EL (cell line): ENCODE data around the gene RIPK4.

ENCODE experiments used
- DNase-seq: peaks from one replicate; pipeline ENCODE4 v3.0.0-alpha.2; 2016

RIPK4 gene

GRCh38 chr21:41766883-41767605 is at the start of gene RIPK4:
RIPK4 (minus strand) TSS chr21:41767052; CDS start chr21:41767041, 11 bp downstream.
- DNase-seq, result peak; percentile 47

GRCh38 chr21:41815652-41816582 is 49.1 kb upstream of the RIPK4 start:
- no peak for DNase-seq

- no peak for DNase-seq
These were observed 46.4 kb upstream of the RIPK4 start for GRCh38 chr21:41813226-41813625.

DNA sequence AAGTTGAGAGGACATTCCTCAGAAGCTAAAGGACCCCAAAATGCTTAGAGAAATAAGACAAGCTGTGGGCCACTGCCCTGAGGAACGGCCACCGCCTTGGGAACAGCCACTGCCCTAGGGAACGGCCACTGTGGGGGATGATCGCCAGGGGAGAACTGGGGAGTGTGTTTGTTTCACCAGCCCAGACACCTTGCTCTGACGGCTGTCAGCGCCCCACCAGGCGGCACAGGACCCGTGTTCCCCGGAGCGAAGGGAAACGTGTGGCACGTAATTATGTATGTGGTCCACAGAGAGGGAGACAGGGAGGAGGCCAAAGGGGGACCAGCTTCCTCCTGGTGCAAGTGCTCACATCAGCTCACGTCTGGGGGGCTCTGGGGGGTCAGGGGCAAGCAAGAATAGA is 45.8 kb upstream of the RIPK4 start:
- DNase-seq, result no peak

DNA sequence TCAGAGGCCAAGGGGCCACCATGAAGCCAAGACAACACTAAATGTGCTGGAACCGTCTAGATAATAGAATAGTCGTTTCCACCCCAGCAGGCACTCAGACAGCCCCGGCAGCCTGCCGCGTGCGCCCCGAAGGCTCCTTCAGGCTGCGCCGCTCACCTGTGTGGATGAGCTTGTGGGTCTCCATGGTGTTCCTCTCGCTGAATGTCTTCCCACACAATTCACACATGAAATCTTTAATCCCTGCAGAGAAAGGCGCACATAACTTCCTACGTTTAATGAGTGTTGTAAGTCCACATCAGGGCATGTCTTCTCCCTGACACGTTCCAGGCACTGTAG is 43.7 kb upstream of the RIPK4 start:
- DNase-seq, result no peak

GRCh38 chr21:41809891-41810596 is 43.2 kb upstream of the RIPK4 start:
- no peak for DNase-seq

DNA sequence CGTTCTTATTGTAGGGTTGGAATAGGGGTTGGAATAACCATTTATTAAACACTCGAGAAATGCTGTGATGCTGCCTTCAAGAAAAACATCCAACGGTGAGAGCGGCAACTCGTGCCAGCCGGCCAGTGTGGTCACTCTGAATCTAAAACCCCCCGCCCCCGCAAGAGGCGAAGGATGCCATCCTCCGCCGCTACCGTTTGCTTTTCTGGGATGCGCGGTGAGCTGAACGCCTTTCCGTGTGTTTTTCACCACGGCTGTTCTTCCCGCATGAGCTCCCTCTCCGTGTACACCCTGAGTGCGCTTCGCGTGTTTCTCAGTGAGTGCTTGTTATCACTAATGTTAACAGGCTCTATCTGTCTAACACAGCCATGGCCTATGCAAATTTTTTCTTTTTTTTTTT is 42.0 kb upstream of the RIPK4 start:
- no peak for DNase-seq

- DNase-seq, result no peak
These were observed 41.2 kb upstream of the RIPK4 start for GRCh38 chr21:41808094-41808493.

- DNase-seq, result no peak
These were observed 39.9 kb upstream of the RIPK4 start for GRCh38 chr21:41806773-41807172.

- no peak for DNase-seq
These were observed 38.8 kb upstream of the RIPK4 start for GRCh38 chr21:41805643-41806042.

DNA sequence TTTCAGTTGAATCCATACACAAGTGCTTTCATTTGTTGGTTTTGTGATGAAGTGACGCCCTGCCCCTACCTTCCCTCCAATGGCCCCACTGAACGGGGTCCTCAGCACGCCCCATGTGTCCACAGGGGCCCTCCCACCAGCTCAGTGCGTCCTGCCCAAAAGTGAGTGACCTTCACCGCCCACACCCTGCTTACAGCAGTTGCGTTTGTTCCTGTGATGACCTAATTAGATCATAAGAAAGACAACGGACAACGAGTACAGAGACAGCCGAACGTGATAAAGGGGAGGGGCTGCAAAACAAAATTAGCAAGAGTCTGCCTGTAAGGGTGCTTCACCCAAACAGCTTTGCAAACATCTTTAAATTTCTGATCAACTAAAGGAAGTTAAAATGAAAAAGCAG is 38.2 kb upstream of the RIPK4 start:
- DNase-seq, result no peak

DNA sequence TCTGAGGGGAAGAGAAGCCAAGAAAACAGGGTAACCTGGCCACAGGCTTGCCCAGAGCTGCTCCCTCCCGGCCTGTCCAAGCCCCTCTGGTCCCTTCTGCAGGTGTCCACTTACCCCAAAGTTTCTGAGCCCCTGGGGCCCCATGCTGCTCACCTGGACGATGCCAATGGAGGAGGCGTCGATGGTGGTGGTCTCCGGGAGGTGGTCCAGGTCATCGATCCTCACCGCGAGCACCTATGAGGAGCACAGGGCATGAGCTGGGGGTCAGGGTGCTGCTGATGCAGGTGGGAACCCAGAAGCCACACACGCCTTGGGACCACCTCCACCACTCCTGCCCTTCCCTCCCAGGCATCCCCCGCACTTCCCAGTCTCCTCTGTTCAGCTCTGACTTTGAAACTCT is 37.5 kb upstream of the RIPK4 start:
- no peak for DNase-seq

- no peak for DNase-seq
These were observed 36.5 kb upstream of the RIPK4 start for GRCh38 chr21:41803316-41803715.

DNA sequence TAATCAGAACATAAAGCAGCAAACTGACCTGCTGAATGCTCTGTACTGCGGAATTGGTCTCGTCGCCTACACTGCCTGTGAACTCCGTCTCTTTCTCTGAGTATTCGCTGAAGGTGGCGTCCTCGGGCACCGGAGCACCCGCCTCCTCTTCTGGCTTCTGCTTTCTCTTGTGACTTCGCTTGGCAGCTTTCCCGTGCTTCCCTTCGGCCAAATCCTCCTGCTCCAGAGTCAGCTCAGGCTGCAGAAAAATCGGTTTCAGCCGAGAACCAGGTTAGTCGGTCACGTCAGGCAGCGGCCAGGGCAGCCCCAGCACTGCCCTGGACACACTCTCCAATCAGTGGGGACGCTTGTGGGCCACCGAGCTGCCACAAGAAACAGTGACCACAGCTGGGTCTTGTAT is 35.8 kb upstream of the RIPK4 start:
- no peak for DNase-seq

- no peak for DNase-seq
These were observed 35.3 kb upstream of the RIPK4 start for GRCh38 chr21:41802198-41802584.

DNA sequence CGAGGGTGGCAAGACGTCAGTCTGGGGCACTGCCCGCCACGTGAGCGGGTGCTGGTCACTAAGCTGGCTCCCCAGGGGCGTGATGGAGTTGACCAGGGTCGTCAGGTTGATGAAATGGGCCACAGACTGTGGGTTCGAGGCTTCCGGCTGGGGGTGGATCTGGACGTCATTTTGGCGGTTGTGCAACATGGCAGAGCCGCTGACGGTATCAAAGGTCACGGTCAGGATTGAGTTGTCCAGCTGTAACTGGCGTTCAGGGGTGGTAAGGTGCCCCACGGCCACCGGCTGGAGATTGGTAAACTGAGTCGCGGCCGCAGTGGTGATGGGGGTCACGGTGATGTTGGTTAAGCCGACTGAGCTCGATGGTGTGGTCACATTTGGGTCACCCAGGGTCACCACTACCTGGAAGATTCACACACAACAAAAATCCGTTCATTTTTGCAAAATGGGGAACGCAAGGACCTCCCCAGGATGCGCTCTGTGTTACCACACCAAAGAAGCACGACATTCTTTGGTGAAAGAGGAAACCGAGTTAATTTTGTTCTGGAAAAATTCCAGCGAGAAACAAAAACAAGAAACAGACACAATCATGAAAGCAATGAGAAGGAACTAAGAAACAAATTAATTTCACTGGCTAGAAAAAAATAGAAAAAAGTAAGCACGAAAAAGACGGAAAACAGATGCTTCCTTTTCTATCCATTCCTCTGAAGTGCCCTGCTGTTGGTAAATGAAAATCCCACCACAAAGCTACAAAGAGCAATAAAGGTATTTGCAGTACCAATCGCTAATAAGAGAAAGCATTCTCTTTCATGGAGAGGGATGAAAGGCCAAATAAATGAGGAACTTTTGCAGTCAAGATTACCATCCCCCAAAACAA is 34.7 kb upstream of the RIPK4 start:
- DNase-seq, result no peak

GRCh38 chr21:41800425-41801320 is 33.8 kb upstream of the RIPK4 start:
- DNase-seq, result no peak

DNA sequence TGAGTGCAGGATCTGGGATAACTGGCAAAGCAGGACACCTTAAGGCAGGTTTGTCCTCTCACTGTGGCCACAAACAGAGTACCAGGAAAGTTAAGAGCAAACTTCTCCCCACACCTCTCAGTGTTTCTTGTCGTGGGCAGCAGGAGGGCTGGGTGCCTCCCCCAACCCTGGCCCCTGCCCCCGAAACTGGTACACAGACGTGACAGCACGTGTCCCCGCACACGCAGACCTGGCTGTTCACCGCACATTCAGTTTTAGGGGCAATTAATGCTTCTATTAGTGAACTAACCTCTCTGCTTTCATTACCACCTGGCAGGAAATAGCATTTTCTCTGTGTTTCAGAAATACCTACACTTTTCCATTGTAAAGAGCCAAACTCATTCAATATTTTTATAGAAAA is 32.9 kb upstream of the RIPK4 start:
- no peak for DNase-seq

DNA sequence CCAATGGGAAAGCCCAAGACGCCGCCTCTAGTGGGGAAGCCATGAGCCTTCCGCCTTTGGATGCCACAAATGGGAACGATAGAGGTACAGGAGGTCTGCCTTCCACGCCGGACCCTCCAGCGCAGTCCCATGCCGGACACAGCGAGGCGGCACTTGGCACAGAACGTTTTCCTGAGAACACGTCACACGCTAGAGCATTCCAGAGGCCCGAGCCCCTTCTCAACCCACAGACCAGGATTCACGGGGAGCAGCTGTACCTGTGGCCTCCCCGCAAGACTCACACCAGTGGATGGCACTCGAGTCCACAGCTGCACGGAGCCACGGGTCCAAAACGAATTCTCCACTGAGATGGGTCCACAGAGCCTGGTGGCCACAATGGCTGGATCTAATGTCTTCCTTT is 31.5 kb upstream of the RIPK4 start:
- no peak for DNase-seq

- DNase-seq, result no peak
These were observed 29.7 kb upstream of the RIPK4 start for GRCh38 chr21:41796476-41797080.

DNA sequence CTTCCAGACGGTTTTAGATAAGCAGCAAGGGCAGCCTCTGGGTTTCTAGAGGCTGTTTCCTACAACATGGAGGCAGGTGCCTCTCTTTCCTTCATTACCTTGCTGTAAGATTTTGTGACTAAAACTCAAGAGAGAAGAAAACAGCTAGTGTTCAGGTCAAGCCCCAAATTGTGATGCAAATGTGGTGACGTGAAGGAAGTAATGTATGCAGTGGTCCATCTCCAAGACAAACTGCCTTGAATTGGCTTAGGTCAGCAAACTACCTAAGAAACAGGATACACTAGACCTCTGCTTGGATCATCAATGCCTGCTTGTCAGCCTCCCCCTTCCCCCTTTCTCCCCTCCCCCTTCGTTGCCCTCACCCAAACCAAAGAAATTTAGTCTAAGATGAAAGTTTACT is 28.9 kb upstream of the RIPK4 start:
- no peak for DNase-seq
